ENCODE results near the gene DDR2. TPM values are rescaled to one million over a fixed set of nuclear protein-coding genes. Genes with fewer than 3 reads are reported as not detected.

Gene DDR2
- polyA plus RNA-seq, 1 of the 3 experiments (the other 2 are of a cell fraction), result 34.0 TPM

GRCh38 chr1:162680419-162681121, 48.3 kb downstream of the DDR2 start:
- H3K36me3 ChIP-seq (replicated peaks in 1 of 2; ENCODE audit: control insufficient read depth in 1 of 2, insufficient read depth in 2 of 2, low read length in 1 of 2), result peaks cover 5 to 41% of the 10 kb centered on the region in 2 experiments
- CTCF ChIA-PET, result no interaction called here
- H3F3A ChIP-seq (replicated peaks; ENCODE audit: insufficient read depth), result peaks cover 24% of the 10 kb centered on the region
- peaks cover 38% of the 10 kb centered on the region; the same call in 1 of the 2 replicates for H4K20me1 ChIP-seq (ENCODE audit: insufficient read depth)
- H3K9me2 ChIP-seq, result no peaks in the 10 kb centered on the region
- TF ChIP-seq POLR2AphosphoS5 (IDR thresholded peaks at IDR 0.05; ENCODE audit: low read depth, low read length) (no peak), FOXJ3 (CRISPR knock-in tag; IDR thresholded peaks at IDR 0.05) (no peak), FOXM1 (IDR thresholded peaks at IDR 0.05; ENCODE audit: low read depth) (no peak), FOSL2 (IDR thresholded peaks at IDR 0.05; ENCODE audit: borderline replicate concordance, low read depth) (peak; percentile 17; the same call in 1 of the 2 replicates), USF2 (IDR thresholded peaks at IDR 0.05; ENCODE audit: borderline replicate concordance, low read depth, low read length) (no peak), GATA2 (CRISPR knock-in tag; IDR thresholded peaks at IDR 0.05) (no peak), NFIC (IDR thresholded peaks at IDR 0.05; ENCODE audit: borderline replicate concordance) (no peak), MEF2A (IDR thresholded peaks at IDR 0.05; ENCODE audit: borderline replicate concordance, low read depth) (no peak), RAD21 (IDR thresholded peaks at IDR 0.05; ENCODE audit: low read length) (no peak), TCF12 (IDR thresholded peaks at IDR 0.05) (peak; percentile 14; the same call in 1 of the 2 replicates)
- H3K4me2 ChIP-seq, result no peak overlapping the region
- peaks cover 100% of the 10 kb centered on the region for H3K79me2 ChIP-seq (ENCODE audit: insufficient read depth)
- 87% methylated on average over 5 of the region's 5 CpGs for WGBS (ENCODE audit: low lambda C conversion rate)
- H3K27me3 ChIP-seq (ENCODE audit: insufficient read depth), result no peaks in the 10 kb centered on the region
- peak overlapping the region in 1 of 2 experiments; percentile 17; a peak in 2 of 4 replicates for H3K27ac ChIP-seq (ENCODE audit: low read depth in 2 of 2, low read length in 1 of 2)
- H3K4me3 ChIP-seq (ENCODE audit: low read depth in 2 of 2, low read length in 1 of 2), result no peak overlapping the region
- peaks cover 6% of the 10 kb centered on the region; the same call in 1 of the 2 replicates for H3K9me3 ChIP-seq
- H3K4me1 ChIP-seq (ENCODE audit: control insufficient read depth in 1 of 2, insufficient read depth in 2 of 2, low read depth in 1 of 2, low read length in 1 of 2), result peaks cover 9 to 45% of the 10 kb centered on the region in 2 experiments
- POLR2A ChIA-PET, result no interaction called here
- no peak overlapping the region for H3K9ac ChIP-seq
- H2AFZ ChIP-seq (ENCODE audit: low read depth), result no peak overlapping the region
- DNase-seq, result no peak

- H3K9me3 ChIP-seq, result peaks cover 6% of the 10 kb centered on the region; the same call in 1 of the 2 replicates
- no peak for DNase-seq
- H3K27ac ChIP-seq (ENCODE audit: low read depth in 2 of 2, low read length in 1 of 2), result peak overlapping the region in 1 of 2 experiments; percentile 17; a peak in 3 of 4 replicates
- H3K4me3 ChIP-seq (ENCODE audit: low read depth in 2 of 2, low read length in 1 of 2), result no peak overlapping the region
- TF ChIP-seq FOXJ3 (CRISPR knock-in tag; IDR thresholded peaks at IDR 0.05) (no peak), EZH2phosphoT487 (IDR thresholded peaks at IDR 0.05; ENCODE audit: borderline replicate concordance, low read depth) (no peak), RAD21 (IDR thresholded peaks at IDR 0.05; ENCODE audit: low read length) (no peak), TCF12 (IDR thresholded peaks at IDR 0.05) (no peak), SIN3A (IDR thresholded peaks at IDR 0.05; ENCODE audit: borderline replicate concordance, low read depth, low read length) (no peak), GATA2 (CRISPR knock-in tag; IDR thresholded peaks at IDR 0.05) (no peak)
- peaks cover 24% of the 10 kb centered on the region for H3F3A ChIP-seq (replicated peaks; ENCODE audit: insufficient read depth)
- no peak overlapping the region for H3K4me2 ChIP-seq
- peaks cover 5 to 41% of the 10 kb centered on the region in 2 experiments for H3K36me3 ChIP-seq (replicated peaks in 1 of 2; ENCODE audit: control insufficient read depth in 1 of 2, insufficient read depth in 2 of 2, low read length in 1 of 2)
- H4K20me1 ChIP-seq (ENCODE audit: insufficient read depth), result peaks cover 42% of the 10 kb centered on the region; the same call in 1 of the 2 replicates
- H3K9me2 ChIP-seq, result no peaks in the 10 kb centered on the region
- H3K27me3 ChIP-seq (ENCODE audit: insufficient read depth), result no peaks in the 10 kb centered on the region
- H3K9ac ChIP-seq, result no peak overlapping the region
- CTCF ChIA-PET, result no interaction called here
- POLR2A ChIA-PET, result no interaction called here
- WGBS (ENCODE audit: low lambda C conversion rate), result 94% methylated on average over 2 of the region's 2 CpGs
- peaks cover 9 to 41% of the 10 kb centered on the region in 2 experiments for H3K4me1 ChIP-seq (ENCODE audit: control insufficient read depth in 1 of 2, insufficient read depth in 2 of 2, low read depth in 1 of 2, low read length in 1 of 2)
- no peak overlapping the region for H2AFZ ChIP-seq (ENCODE audit: low read depth)
- peaks cover 100% of the 10 kb centered on the region for H3K79me2 ChIP-seq (ENCODE audit: insufficient read depth)
Observed at GRCh38 chr1:162681122-162681436, 48.8 kb downstream of the DDR2 start.
